RCC 7860 (cell line): ENCODE results near the gene JRKL.
"Not testable (repeated sequence)": the region's sequence is repeated elsewhere in the genome, so short reads cannot be mapped to it uniquely, and the experiment has no call there.

ENCODE experiments used
- DNase-seq: peaks from one replicate; pipeline ENCODE4 v3.0.0-alpha.2; 2015; ENCODE audit warnings: low spot score
- FAIRE-seq: peaks from 2 replicates; lab custom pipeline; 2012; peaks lifted over from hg19 to GRCh38; lab: Jason Lieb, UNC

The JRKL gene

GRCh38 chr11:96393753-96394348 lies 4.0 kb downstream of the JRKL start:
- DNase-seq (peak; percentile 20), FAIRE-seq (peak; percentile 78)

- no peak for FAIRE-seq
- no peak for DNase-seq
Observed at GRCh38 chr11:96394773-96395172, 5.0 kb downstream of the JRKL start.

- DNase-seq (no peak), FAIRE-seq (no peak)
Observed at GRCh38 chr11:96396637-96397036, 6.8 kb downstream of the JRKL start.

- DNase-seq (no peak), FAIRE-seq (no peak)
Observed at GRCh38 chr11:96397863-96398262, 8.1 kb downstream of the JRKL start.

- no peak for DNase-seq
- no peak for FAIRE-seq
Observed at GRCh38 chr11:96400697-96401096, 10.9 kb downstream of the JRKL start.

GRCh38 chr11:96411412-96411811 lies 21.6 kb downstream of the JRKL start:
- FAIRE-seq, DNase-seq: not testable (repeated sequence)

- FAIRE-seq (no peak), DNase-seq (no peak)
Observed at GRCh38 chr11:96412761-96413381, 23.1 kb downstream of the JRKL start.

- FAIRE-seq (no peak), DNase-seq (no peak)
Observed at GRCh38 chr11:96413408-96413807, 23.6 kb downstream of the JRKL start.

GRCh38 chr11:96424693-96425092 lies 34.9 kb downstream of the JRKL start:
- DNase-seq (peak; percentile 46), FAIRE-seq (no peak)

- DNase-seq (no peak), FAIRE-seq (no peak)
Observed at GRCh38 chr11:96430668-96431067, 40.9 kb downstream of the JRKL start.

- FAIRE-seq, DNase-seq: not testable (repeated sequence)
Observed at GRCh38 chr11:96432654-96433053, 42.8 kb downstream of the JRKL start.
